ENCODE measurements around the gene PRICKLE1.

PRICKLE1 gene

DNA sequence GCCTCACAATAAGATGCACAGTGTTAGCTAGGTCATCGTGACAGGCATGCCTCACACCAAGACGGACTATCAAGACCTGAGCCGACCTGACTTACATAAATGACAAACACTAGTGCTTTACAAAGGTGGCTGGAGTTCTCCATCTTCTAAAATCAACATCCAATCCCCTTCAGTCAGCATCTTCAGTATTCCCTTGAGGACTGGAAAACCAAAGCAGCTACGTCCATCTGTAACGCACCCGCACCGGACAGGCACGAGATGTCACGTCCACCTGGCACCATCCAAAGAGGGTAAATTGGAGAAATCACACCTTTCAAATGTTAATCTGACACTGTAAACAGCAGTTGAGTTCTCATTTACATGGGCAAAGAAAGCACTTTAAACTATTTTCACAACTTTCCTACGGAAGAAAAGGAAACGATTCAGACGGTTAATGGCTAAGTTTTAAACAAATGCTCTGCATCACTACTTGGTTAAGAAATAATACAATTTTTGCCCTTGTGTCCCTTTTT is 130.2 kb downstream of the PRICKLE1 start:
- no peaks in the 10 kb centered on the region for H3K9me3 ChIP-seq (ENCODE audit: control insufficient read depth, insufficient read depth, low read length)
- peaks cover 31% of the 10 kb centered on the region for H3K4me1 ChIP-seq (ENCODE audit: insufficient read depth, low read length)
- H3K36me3 ChIP-seq (ENCODE audit: insufficient read depth, low read length), result peaks cover 17% of the 10 kb centered on the region
- no peak overlapping the region for H3K9ac ChIP-seq (ENCODE audit: low read depth, low read length)

DNA sequence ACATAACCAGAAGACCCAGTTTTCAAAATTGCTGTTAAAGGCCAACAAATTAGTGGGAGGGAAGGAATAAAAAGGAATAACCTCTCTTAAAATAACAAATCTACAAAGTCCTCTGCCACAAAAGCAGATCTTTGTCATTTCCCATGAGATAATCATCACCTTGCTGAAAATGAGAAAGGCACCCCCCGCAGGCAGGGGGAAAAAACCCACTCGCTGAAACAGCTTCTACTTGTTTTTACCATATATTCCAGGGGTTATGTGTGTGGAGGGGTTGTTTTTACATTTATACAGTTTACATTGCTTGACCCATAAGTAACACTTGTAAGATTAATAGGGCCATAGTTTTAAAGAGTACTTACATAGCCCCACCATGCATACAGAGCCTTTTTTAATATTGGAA is 131.0 kb downstream of the PRICKLE1 start:
- H3K36me3 ChIP-seq (ENCODE audit: insufficient read depth, low read length), result peaks cover 14% of the 10 kb centered on the region; the same call in 1 of the 2 replicates

DNA sequence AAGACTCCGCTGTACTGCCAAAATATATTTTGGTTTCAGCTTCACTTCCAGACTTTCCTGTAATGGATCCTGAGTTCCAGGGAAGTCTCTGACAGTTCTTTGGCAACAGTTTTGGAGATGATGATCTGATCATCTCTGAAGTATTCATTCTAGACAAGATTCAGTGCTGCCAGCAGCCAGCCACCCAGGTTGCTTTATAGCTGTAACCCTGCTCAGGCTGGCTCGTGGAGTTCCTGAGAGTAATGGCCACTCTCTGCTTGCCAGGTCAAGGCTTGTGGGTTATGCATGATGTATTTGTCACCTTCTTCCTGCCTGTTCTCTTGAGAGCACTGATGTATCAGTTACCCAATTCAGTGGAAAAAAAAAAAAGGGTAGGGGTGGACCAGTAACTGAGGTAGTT is 139.3 kb downstream of the PRICKLE1 start:
- 0 out of 2 replicates have a peak, but pooled peaks cover 6% of the 10 kb centered on the region for H3K4me1 ChIP-seq (ENCODE audit: insufficient read depth, low read length)
- H3K36me3 ChIP-seq (ENCODE audit: insufficient read depth, low read length), result 0 out of 2 replicates have a peak, but pooled peaks cover 4% of the 10 kb centered on the region
- no peak overlapping the region for H3K9ac ChIP-seq (ENCODE audit: low read depth, low read length)
- no peaks in the 10 kb centered on the region for H3K9me3 ChIP-seq (ENCODE audit: control insufficient read depth, insufficient read depth, low read length)

More for the DNA sequence above, 131.0 kb downstream of the PRICKLE1 start:
- Histone ChIP-seq H3K9ac (ENCODE audit: low read depth, low read length) (no peak overlapping the region), H3K9me3 (ENCODE audit: control insufficient read depth, insufficient read depth, low read length) (no peaks in the 10 kb centered on the region), H3K4me1 (ENCODE audit: insufficient read depth, low read length) (peaks cover 31% of the 10 kb centered on the region)

DNA sequence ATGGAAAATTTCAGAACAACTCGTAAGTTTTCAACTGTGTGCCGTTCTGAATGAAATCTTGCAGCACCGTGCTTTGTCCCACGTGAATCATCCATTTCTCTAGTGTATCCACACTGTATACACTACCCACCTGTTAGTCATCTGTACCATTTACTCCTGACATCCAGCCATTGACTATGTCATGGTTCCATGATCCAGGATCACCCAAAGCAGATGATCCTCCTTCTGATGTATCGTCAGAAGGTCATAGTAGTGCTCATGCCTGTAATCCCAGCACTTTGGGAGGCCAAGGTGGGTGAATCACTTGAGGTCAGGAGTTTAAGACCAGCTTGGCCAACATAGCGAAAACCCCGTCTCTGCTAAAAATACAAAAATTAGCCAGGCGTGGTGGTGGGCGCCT is 140.7 kb downstream of the PRICKLE1 start:
- H3K4me1 ChIP-seq (ENCODE audit: insufficient read depth, low read length), result 0 out of 2 replicates have a peak, but pooled peaks cover 6% of the 10 kb centered on the region
- peaks cover 8% of the 10 kb centered on the region for H3K36me3 ChIP-seq (ENCODE audit: insufficient read depth, low read length)

DNA sequence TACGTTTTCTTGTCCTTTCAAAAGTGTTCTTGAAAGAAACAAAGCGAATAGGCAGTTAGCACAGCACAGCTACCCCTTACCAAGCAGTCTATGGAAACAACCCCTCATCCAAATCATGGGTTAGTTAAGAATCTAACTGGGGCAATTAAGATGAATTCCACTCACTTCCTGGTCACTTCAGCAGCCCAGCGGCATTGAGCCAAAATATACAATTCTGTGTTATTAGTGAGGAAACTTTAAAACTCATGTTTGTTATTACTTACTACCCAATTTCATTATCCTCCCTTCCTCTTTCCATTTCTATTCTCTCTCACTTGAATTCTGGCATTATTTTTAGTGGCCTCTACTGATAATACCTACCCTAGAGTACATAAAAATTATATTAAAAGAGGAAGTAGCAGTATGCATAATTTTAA is 142.2 kb downstream of the PRICKLE1 start:
- H3K4me1 ChIP-seq (ENCODE audit: insufficient read depth, low read length), result 0 out of 2 replicates have a peak, but pooled peaks cover 6% of the 10 kb centered on the region
- no peaks in the 10 kb centered on the region; the same call in 1 of the 2 replicates for H3K9me3 ChIP-seq (ENCODE audit: control insufficient read depth, insufficient read depth, low read length)
- peaks cover 11% of the 10 kb centered on the region for H3K36me3 ChIP-seq (ENCODE audit: insufficient read depth, low read length)
- no peak overlapping the region for H3K9ac ChIP-seq (ENCODE audit: low read depth, low read length)

More for the DNA sequence above, 140.7 kb downstream of the PRICKLE1 start:
- Histone ChIP-seq H3K9ac (ENCODE audit: low read depth, low read length) (no peak overlapping the region), H3K9me3 (ENCODE audit: control insufficient read depth, insufficient read depth, low read length) (no peaks in the 10 kb centered on the region)

DNA sequence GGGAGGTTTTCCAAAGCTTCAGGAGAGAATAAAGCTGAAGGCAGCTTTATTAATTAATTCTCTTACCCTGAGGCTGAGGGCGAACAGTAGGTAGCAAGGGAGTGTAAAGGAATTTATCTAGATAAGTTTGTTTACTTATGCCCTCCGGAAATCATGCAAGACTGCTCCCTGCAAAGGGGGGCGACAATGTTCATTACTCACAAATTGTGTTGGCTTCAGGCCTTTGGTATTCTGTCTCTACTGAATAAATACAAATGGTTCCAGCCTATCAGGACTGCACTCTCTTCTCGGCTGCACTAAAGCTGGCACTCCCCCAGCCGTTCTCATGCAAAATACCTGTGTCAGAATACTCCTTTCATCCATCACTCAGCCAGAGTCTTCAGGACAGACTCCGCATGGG is 142.8 kb downstream of the PRICKLE1 start:
- 0 out of 2 replicates have a peak, but pooled peaks cover 6% of the 10 kb centered on the region for H3K4me1 ChIP-seq (ENCODE audit: insufficient read depth, low read length)
- peaks cover 11% of the 10 kb centered on the region for H3K36me3 ChIP-seq (ENCODE audit: insufficient read depth, low read length)
- H3K9me3 ChIP-seq (ENCODE audit: control insufficient read depth, insufficient read depth, low read length), result no peaks in the 10 kb centered on the region; the same call in 1 of the 2 replicates
- no peak overlapping the region for H3K9ac ChIP-seq (ENCODE audit: low read depth, low read length)

DNA sequence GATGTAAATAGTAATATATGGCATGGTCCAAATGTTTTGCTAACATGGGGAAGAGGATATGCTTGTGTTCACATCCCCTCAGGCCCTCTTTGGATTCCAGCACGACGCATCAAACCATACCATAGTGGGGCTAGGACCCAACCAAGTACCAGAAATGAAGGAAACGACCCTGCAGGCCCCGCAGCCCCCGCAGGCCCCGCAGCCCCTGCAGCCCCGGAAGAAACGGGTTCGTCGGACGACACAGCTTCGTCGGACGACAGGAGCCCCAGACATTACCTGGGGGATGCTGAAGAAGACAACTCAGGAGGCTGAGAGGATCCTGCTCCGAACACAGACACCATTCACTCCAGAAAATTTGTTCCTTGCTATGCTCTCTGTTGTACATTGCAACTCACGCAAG is 143.7 kb downstream of the PRICKLE1 start:
- Histone ChIP-seq H3K36me3 (ENCODE audit: insufficient read depth, low read length) (peaks cover 11% of the 10 kb centered on the region), H3K4me1 (ENCODE audit: insufficient read depth, low read length) (0 out of 2 replicates have a peak, but pooled peaks cover 6% of the 10 kb centered on the region)

DNA sequence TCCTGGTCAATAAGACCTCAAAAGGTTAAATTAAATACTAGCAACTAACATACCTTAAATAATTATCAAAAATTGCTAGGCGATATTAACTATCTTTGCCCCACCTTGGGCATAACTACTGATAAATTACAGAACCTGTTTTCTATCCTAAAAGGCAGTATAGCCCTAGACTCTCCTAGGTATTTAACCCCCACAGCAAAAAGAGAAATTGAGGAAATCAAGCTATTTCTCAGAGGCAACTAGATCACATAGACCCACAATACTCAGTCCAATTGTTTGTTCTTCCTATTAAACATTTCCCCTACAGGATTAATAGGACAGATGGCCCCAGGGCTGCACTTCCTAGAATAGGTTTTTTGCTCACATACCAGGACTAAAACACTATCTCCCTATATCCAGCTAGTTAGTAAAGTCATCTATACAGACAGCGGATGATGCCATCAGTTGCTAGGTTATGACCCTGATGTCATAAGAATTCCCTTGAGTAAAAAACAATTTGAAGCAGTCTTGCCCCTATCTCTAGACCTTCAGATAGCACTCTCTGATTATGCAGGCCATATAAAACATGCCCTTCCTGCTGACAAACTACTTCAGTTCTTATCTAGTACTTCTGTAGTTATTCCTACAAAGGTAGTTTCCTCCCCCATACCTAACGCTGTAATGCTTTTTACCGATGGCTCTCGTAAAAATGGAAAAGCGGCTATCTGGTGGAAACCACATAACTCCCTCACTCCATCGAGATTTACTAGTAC is 145.2 kb downstream of the PRICKLE1 start:
- Histone ChIP-seq H3K9ac (ENCODE audit: low read depth, low read length) (no peak overlapping the region), H3K36me3 (ENCODE audit: insufficient read depth, low read length) (peaks cover 11% of the 10 kb centered on the region), H3K4me1 (ENCODE audit: insufficient read depth, low read length) (0 out of 2 replicates have a peak, but pooled peaks cover 2% of the 10 kb centered on the region), H3K9me3 (ENCODE audit: control insufficient read depth, insufficient read depth, low read length) (no peaks in the 10 kb centered on the region; the same call in 1 of the 2 replicates)

More for the DNA sequence above, 143.7 kb downstream of the PRICKLE1 start:
- H3K9me3 ChIP-seq (ENCODE audit: control insufficient read depth, insufficient read depth, low read length), result no peaks in the 10 kb centered on the region; the same call in 1 of the 2 replicates
- H3K9ac ChIP-seq (ENCODE audit: low read depth, low read length), result no peak overlapping the region

DNA sequence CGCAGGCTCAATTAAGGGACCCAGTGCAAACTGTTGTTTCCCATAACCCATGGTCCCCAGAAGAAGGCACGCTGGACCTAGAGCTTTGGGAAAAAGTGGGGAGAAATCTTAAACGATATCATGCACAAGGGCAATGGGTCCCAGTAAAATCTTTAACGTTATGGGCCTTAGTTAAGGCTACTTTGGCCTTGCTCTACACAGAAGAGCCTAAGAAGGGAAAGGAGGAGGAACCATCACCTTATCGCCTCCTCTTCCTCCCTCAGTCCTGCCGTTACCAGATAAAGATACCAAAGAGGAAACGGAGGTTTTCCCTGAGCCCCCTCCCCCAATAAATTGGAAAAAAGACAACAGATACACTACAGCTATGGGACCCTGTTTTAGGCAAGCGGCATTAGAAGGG is 146.7 kb downstream of the PRICKLE1 start:
- Histone ChIP-seq H3K9ac (ENCODE audit: low read depth, low read length) (no peak overlapping the region), H3K9me3 (ENCODE audit: control insufficient read depth, insufficient read depth, low read length) (no peaks in the 10 kb centered on the region; the same call in 1 of the 2 replicates), H3K4me1 (ENCODE audit: insufficient read depth, low read length) (0 out of 2 replicates have a peak, but pooled peaks cover 2% of the 10 kb centered on the region), H3K36me3 (ENCODE audit: insufficient read depth, low read length) (peaks cover 11% of the 10 kb centered on the region)

DNA sequence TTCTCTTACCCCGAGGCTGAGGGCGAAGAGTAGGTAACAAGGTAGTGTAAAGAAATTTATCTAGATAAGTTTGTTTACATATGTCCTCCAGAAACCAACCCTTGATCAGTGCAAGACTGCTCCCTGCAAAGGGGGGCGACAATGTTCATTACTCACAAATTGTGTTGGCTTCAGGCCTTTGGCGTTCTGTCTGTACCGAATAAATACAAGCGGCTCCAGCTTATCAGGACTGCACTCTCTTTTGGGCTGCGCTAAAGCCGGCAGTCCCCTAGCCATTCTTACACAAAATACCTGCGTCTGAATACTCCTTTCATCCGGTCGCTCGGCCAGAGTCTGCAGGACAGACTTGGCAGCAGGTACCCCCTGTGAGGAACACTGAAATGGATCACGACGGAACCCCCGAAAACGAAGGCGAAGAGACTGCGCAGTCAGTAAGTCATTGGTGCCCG is 147.2 kb downstream of the PRICKLE1 start:
- no peaks in the 10 kb centered on the region; the same call in 1 of the 2 replicates for H3K9me3 ChIP-seq (ENCODE audit: control insufficient read depth, insufficient read depth, low read length)
- H3K4me1 ChIP-seq (ENCODE audit: insufficient read depth, low read length), result 0 out of 2 replicates have a peak, but pooled peaks cover 2% of the 10 kb centered on the region
- peaks cover 11% of the 10 kb centered on the region for H3K36me3 ChIP-seq (ENCODE audit: insufficient read depth, low read length)
- no peak overlapping the region for H3K9ac ChIP-seq (ENCODE audit: low read depth, low read length)

DNA sequence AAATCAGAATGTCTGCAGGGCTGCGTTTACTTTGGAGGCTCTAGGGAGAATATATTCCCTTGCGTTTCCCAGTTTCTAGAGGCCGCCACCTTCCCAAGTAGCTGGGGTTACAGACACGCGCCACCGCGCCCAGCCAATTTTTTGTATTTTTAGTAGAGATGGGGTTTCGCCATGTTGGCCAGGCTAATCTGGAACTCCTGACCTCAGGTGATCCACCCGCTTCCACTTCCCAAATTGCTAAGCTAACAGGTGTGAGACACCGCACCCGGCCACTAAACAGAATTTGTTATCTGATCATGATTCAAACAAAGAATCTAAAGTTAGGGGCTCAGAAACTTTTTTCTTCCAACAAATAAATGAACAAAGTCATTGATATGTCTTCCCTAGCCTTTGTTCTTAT is 148.9 kb downstream of the PRICKLE1 start:
- H3K9me3 ChIP-seq (ENCODE audit: control insufficient read depth, insufficient read depth, low read length), result no peaks in the 10 kb centered on the region; the same call in 1 of the 2 replicates
- peaks cover 7% of the 10 kb centered on the region for H3K36me3 ChIP-seq (ENCODE audit: insufficient read depth, low read length)
- H3K9ac ChIP-seq (ENCODE audit: low read depth, low read length), result no peak overlapping the region
- no peaks in the 10 kb centered on the region for H3K4me1 ChIP-seq (ENCODE audit: insufficient read depth, low read length)

DNA sequence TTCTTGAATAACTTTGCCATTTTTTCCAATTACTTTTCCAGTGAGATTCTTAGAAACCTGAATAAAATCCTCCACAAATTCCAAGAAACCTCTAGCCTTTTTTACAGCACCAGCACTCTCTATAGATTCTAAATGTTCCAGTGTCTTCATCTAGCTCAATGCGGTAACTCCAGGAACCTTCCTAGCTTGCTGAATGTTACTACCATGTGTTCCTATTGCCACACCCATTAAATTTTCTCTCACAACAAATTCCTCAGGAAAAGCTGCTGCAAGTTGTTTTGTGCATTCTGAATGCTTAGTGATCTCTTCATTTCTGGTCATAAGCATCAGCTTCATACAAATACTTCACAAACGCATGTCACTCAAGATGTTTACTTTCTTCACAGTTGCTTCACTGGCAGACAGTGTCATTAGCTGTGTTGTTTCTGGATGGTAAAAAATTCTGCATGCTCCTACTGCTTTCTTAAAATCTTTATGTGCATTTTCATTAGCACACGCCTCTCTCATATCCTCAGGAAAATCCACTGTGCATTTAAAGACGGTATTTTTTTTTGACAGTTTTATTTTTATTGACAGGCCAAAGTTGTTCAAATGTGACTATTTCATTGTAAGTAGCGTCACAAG is 156.9 kb downstream of the PRICKLE1 start:
- no peaks in the 10 kb centered on the region for H3K4me1 ChIP-seq (ENCODE audit: insufficient read depth, low read length)
- H3K36me3 ChIP-seq (ENCODE audit: insufficient read depth, low read length), result 0 out of 2 replicates have a peak, but pooled peaks cover 3% of the 10 kb centered on the region
- no peak overlapping the region for H3K9ac ChIP-seq (ENCODE audit: low read depth, low read length)
- H3K9me3 ChIP-seq (ENCODE audit: control insufficient read depth, insufficient read depth, low read length), result no peaks in the 10 kb centered on the region

DNA sequence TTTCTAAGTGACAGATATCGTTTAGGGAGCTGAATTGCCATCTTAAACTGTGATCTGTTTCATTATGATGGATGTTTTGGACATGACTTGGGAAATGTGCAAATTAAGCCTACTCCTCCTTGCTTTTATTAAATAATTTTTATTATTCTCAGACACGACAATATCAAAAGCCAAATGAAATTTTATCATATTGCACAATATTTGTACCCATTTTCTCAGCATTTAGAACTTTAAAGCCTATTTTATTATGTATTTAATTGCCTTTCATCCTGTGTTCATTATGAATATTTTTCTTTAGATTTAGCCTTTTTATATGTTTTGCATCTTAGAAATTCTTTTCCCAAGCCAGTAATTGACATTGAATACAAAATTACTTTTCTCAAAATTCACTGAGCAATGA is 160.7 kb downstream of the PRICKLE1 start:
- H3K9ac ChIP-seq (ENCODE audit: low read depth, low read length), result no peak overlapping the region
- 0 out of 2 replicates have a peak, but pooled peaks cover 3% of the 10 kb centered on the region for H3K36me3 ChIP-seq (ENCODE audit: insufficient read depth, low read length)
- peaks cover 11% of the 10 kb centered on the region for H3K4me1 ChIP-seq (ENCODE audit: insufficient read depth, low read length)
- no peaks in the 10 kb centered on the region for H3K9me3 ChIP-seq (ENCODE audit: control insufficient read depth, insufficient read depth, low read length)

DNA sequence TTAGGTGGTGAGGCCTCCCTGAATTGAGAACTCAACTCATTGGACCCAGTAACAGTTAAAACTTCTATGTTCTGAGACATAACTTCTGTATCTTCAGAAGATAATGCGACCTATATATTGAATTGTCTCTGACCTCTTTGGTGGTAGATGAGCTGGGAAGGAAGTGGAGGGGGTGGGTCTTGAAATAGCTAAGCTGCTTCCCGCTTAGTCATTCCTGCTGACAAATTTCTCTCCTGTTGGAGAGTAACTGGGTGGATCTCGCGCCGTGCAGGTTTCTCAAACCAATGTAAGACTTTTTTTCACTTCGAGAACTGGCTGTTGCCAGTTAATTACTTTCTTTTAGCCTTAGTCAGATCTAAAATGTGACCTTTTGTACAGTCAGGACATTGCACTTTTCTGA is 162.8 kb downstream of the PRICKLE1 start:
- no peaks in the 10 kb centered on the region for H3K9me3 ChIP-seq (ENCODE audit: control insufficient read depth, insufficient read depth, low read length)
- H3K4me1 ChIP-seq (ENCODE audit: insufficient read depth, low read length), result peaks cover 11% of the 10 kb centered on the region
- peak overlapping the region; percentile 27; the same call in 1 of the 2 replicates for H3K9ac ChIP-seq (ENCODE audit: low read depth, low read length)
- H3K36me3 ChIP-seq (ENCODE audit: insufficient read depth, low read length), result 0 out of 2 replicates have a peak, but pooled peaks cover under 1% of the 10 kb centered on the region

All from ES-I3 (cell line).